H9 (cell line): Measurements from ENCODE around the gene EID2. TPM values are rescaled to one million over a fixed set of nuclear protein-coding genes. Genes with fewer than 3 reads are reported as not detected.

Experiments
- DNase-seq: peaks from one replicate; pipeline ENCODE4 v3.0.0-alpha.2; 2017
- H2AFZ ChIP-seq: one replicate; pipeline ENCODE4 v1.6.1; 2013; ENCODE audit warnings: mild to moderate bottlenecking, low read length, control low read depth, moderate library complexity
- H2AK5ac ChIP-seq: 2 replicates; pipeline ENCODE4 v1.6.1; 2013; ENCODE audit warnings: low read length, control low read depth, mixed read lengths; ENCODE audit not compliant: insufficient read length
- H2BK120ac ChIP-seq: one replicate; pipeline ENCODE4 v1.6.1; 2013; ENCODE audit warnings: low read depth, mild to moderate bottlenecking, low read length, control low read depth, inconsistent platforms; ENCODE audit not compliant: poor library complexity, severe bottlenecking
- H2BK12ac ChIP-seq: 2 replicates; pipeline ENCODE4 v1.6.1; 2013; ENCODE audit warnings: low read length, control low read depth, mixed read lengths, low read depth; ENCODE audit not compliant: insufficient read length
- H2BK15ac ChIP-seq: 2 replicates; pipeline ENCODE4 v1.6.1; 2013; ENCODE audit warnings: low read depth, low read length, control low read depth
- H2BK20ac ChIP-seq: one replicate; pipeline ENCODE4 v1.6.1; 2013; ENCODE audit warnings: low read depth, mild to moderate bottlenecking, low read length, control low read depth, inconsistent platforms; ENCODE audit not compliant: poor library complexity, severe bottlenecking
- H2BK5ac ChIP-seq: 2 replicates; pipeline ENCODE4 v1.6.1; 2013; ENCODE audit warnings: low read length, control low read depth, mixed read lengths; ENCODE audit not compliant: insufficient read length
- H3K14ac ChIP-seq: 2 replicates; pipeline ENCODE4 v1.6.1; 2013; ENCODE audit warnings: low read length, control low read depth; ENCODE audit not compliant: insufficient read depth
- H3K18ac ChIP-seq: 2 replicates; pipeline ENCODE4 v1.6.1; 2013; ENCODE audit warnings: low read depth, mild to moderate bottlenecking, mixed read lengths, low read length, control low read depth; ENCODE audit not compliant: insufficient read length
- H3K23ac ChIP-seq: 2 replicates; pipeline ENCODE4 v1.6.1; 2013; ENCODE audit warnings: low read length, control low read depth, mixed read lengths, low read depth; ENCODE audit not compliant: insufficient read length
- H3K23me2 ChIP-seq: 2 replicates; pipeline ENCODE4 v1.6.1; 2013; ENCODE audit warnings: low read depth, mild to moderate bottlenecking, mixed read lengths, low read length, control low read depth; ENCODE audit not compliant: insufficient read length, poor library complexity, severe bottlenecking
- H3K27ac ChIP-seq: 2 replicates; pipeline ENCODE4 v1.5.1; 2013; ENCODE audit warnings: low read length, control low read depth, mixed read lengths, low read depth; ENCODE audit not compliant: insufficient read length
- H3K27me3 ChIP-seq: 2 replicates; pipeline ENCODE4 v1.6.1; 2013; ENCODE audit warnings: low read length, control low read depth, inconsistent platforms; ENCODE audit not compliant: insufficient read depth
- H3K4ac ChIP-seq: 2 replicates; pipeline ENCODE4 v1.6.1; 2013; ENCODE audit warnings: low read depth, mild to moderate bottlenecking, control low read depth, inconsistent platforms, low read length, moderate library complexity
- H3K4me1 ChIP-seq: 2 replicates; pipeline ENCODE4 v1.6.1; 2013; ENCODE audit warnings: low read length, control low read depth, inconsistent platforms; ENCODE audit not compliant: insufficient read depth
- H3K4me2 ChIP-seq: 2 replicates; pipeline ENCODE4 v1.6.1; 2013; ENCODE audit warnings: low read length, control low read depth, mixed read lengths; ENCODE audit not compliant: insufficient read length, insufficient read depth
- H3K56ac ChIP-seq: 2 replicates; pipeline ENCODE4 v1.6.1; 2013; ENCODE audit warnings: low read depth, mild to moderate bottlenecking, mixed read lengths, low read length, control low read depth; ENCODE audit not compliant: insufficient read length
- H3K79me1 ChIP-seq: 2 replicates; pipeline ENCODE4 v1.6.1; 2013; ENCODE audit warnings: low read depth, mild to moderate bottlenecking, moderate library complexity, low read length, control low read depth, inconsistent platforms; ENCODE audit not compliant: insufficient read depth, poor library complexity, severe bottlenecking
- H3K79me2 ChIP-seq: 2 replicates; pipeline ENCODE4 v1.6.1; 2013; ENCODE audit warnings: low read length, control low read depth, inconsistent platforms; ENCODE audit not compliant: insufficient read depth
- H3K9ac ChIP-seq: 2 replicates; pipeline ENCODE4 v1.6.1; 2013; ENCODE audit warnings: low read length, control low read depth, mixed read lengths; ENCODE audit not compliant: insufficient read length; ENCODE audit errors: extremely low read depth
- H3K9me3 ChIP-seq: one replicate; pipeline ENCODE4 v1.6.1; 2013; ENCODE audit warnings: low read depth, low read length, inconsistent platforms; ENCODE audit not compliant: control insufficient read depth
- H3T11ph ChIP-seq: one replicate; pipeline ENCODE4 v1.6.1; 2013; ENCODE audit warnings: mild to moderate bottlenecking, low read length, control low read depth, inconsistent platforms
- H4K20me1 ChIP-seq: one replicate; pipeline ENCODE4 v1.6.1; 2013; ENCODE audit not compliant: control insufficient read depth, insufficient read length, insufficient read depth
- H4K5ac ChIP-seq: 2 replicates; pipeline ENCODE4 v1.6.1; 2013; ENCODE audit warnings: low read depth, mild to moderate bottlenecking, mixed read lengths, low read length, control low read depth; ENCODE audit not compliant: insufficient read length
- H4K8ac ChIP-seq: replicated peaks from 2 replicates; pipeline ENCODE4 v1.6.1; 2013; ENCODE audit warnings: low read length, control low read depth, mixed read lengths, low read depth; ENCODE audit not compliant: insufficient read length
- H4K91ac ChIP-seq: 2 replicates; pipeline ENCODE4 v1.6.1; 2013; ENCODE audit warnings: low read depth, mild to moderate bottlenecking, moderate library complexity, mixed read lengths, low read length, control low read depth; ENCODE audit not compliant: insufficient read length
- H3K27ac Mint-ChIP-seq, 3 experiments: 2 replicates in 2 of 3; 3 replicates in 1 of 3; pipeline ENCODE4 v1.8.0; 2020 to 2021; ENCODE audit warnings: mixed read lengths in 3 of 3, mild to moderate bottlenecking in 1 of 3, moderate library complexity in 1 of 3
- H3K27me3 Mint-ChIP-seq: 2 replicates; pipeline ENCODE4 v1.8.0; 2021; ENCODE audit warnings: low read depth, mild to moderate bottlenecking, moderate library complexity, mixed read lengths
- H3K36me3 Mint-ChIP-seq, 3 experiments: 2 replicates in 2 of 3; 3 replicates in 1 of 3; pipeline ENCODE4 v1.8.0; 2020 to 2021; ENCODE audit warnings: low read depth in 3 of 3, mixed read lengths in 3 of 3; ENCODE audit not compliant: insufficient read depth in 1 of 3
- H3K4me1 Mint-ChIP-seq, 2 experiments: 2 replicates each; pipeline ENCODE4 v1.8.0; 2020; ENCODE audit warnings: mixed read lengths in 2 of 2
- H3K4me3 Mint-ChIP-seq, 2 experiments: 2 replicates in 1 of 2; 3 replicates in 1 of 2; pipeline ENCODE4 v1.8.0; 2020 to 2021; ENCODE audit warnings: mild to moderate bottlenecking in 2 of 2, mixed read lengths in 2 of 2, moderate library complexity in 1 of 2
- H3K9me3 Mint-ChIP-seq, 2 experiments: 2 replicates in 1 of 2; 3 replicates in 1 of 2; pipeline ENCODE4 v1.8.0; 2020; ENCODE audit warnings: mild to moderate bottlenecking in 2 of 2, mixed read lengths in 2 of 2, moderate library complexity in 1 of 2
- WGBS: extraction: QIAGEN DNeasy Blood & Tissue Kit; methylation state at CpG from one replicate; pipeline ENCODE4 v1.1.7; 2013; ENCODE audit warnings: missing lambda C conversion rate, low lambda C conversion rate, mixed read lengths; ENCODE audit not compliant: insufficient read length; ENCODE audit errors: extremely low coverage; 5-methylcytosine and 5-hydroxymethylcytosine counted together
- long read RNA-seq: library from polyadenylated mRNA; unstranded; transcript quantifications from one replicate; pipeline ENCODE4 v2.0.0, GENCODE V29; 2020
- total RNA-seq: library from RNA; stranded (reverse); gene quantifications from 2 replicates; pipeline ENCODE4 v1.2.1, GENCODE V29; 2021
- TF ChIP-seq, protein P1 (sequence below): fragments of 200-600 bp; sonication (generic); conservative IDR thresholded peaks from 3 replicates; pipeline ENCODE4 v1.8.0; 2021; ENCODE audit warnings: antibody characterized with exemption, mild to moderate bottlenecking

Gene EID2, protein sequence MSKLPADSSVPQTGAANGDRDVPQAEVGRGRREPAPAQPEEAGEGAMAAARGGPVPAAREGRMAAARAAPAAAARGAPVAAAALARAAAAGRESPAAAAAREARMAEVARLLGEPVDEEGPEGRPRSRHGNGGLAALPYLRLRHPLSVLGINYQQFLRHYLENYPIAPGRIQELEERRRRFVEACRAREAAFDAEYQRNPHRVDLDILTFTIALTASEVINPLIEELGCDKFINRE
- 18.8 and 18.9 TPM in 2 replicates for total RNA-seq
- long read RNA-seq, partial matches to known transcripts = 0 of 3 reads
- long read RNA-seq, other reads (novel, unspliced or antisense) = 2 of 3 reads

DNA sequence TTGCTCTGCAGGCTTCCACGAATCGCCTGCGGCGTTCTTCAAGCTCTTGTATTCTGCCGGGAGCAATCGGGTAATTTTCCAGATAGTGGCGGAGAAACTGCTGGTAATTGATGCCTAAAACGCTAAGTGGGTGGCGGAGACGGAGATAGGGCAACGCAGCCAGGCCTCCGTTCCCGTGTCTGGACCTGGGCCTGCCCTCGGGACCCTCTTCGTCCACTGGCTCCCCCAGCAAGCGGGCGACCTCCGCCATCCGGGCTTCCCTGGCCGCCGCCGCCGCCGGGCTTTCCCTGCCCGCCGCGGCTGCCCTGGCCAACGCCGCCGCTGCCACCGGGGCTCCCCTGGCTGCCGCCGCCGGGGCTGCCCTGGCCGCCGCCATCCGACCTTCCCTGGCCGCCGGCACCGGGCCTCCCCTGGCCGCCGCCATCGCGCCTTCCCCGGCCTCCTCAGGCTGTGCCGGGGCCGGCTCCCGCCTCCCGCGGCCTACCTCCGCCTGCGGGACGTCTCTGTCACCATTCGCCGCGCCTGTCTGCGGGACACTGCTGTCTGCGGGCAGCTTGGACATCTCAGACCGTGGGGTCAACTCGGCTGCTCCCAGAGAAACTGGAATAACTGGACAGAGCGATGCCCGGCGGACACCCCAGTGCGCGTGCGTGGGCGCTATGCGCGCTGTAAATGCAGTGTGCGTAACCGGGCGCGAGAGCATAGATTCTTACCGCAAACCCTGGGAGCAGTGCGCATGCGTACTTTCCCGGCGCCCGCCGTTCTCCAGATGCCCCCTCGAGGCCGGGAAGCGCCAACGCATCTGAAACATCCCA is at the start of gene EID2:
Gene EID2 (minus strand): TSS at position 644 of the 815 bp plus-strand sequence. CDS start 82 bp downstream, at position 562.
- peak within 1 kb of the TSS; percentile 69 for H3K4me2 ChIP-seq
- no peak within 1 kb of the TSS for H3T11ph ChIP-seq
- H2BK15ac ChIP-seq = no peak within 1 kb of the TSS; the same call in 1 of the 2 replicates
- H3K18ac ChIP-seq = peak within 1 kb of the TSS; percentile 96
- Mint-ChIP-seq H3K36me3 (peaks cover 0 to 6% (median 0%) of the 10 kb centered on the region in 3 experiments; a peak in 4 of 7 replicates), H3K4me3 (peak within 1 kb of the TSS; percentile 93 to 96), H3K9me3 (no peaks in the 10 kb centered on the region; a peak in 1 of 5 replicates), H3K4me1 (peaks cover 25 to 32% of the 10 kb centered on the region in 2 experiments), H3K27ac (peak within 1 kb of the TSS; percentile 89 to 98 (median 97); a peak in 6 of 7 replicates), H3K27me3 (peaks cover 1% of the 10 kb centered on the region)
- no peaks in the 10 kb centered on the region for H3K9me3 ChIP-seq
- no peak within 1 kb of the TSS for H3K56ac ChIP-seq
- H4K91ac ChIP-seq = no peak within 1 kb of the TSS
- H4K20me1 ChIP-seq = no peaks in the 10 kb centered on the region
- no peak within 1 kb of the TSS for H3K27ac ChIP-seq
- H3K27me3 ChIP-seq = no peaks in the 10 kb centered on the region
- no peak within 1 kb of the TSS for H2BK20ac ChIP-seq
- peak within 1 kb of the TSS; percentile 82 for H3K9ac ChIP-seq
- peaks cover 1% of the 10 kb centered on the region; the same call in 1 of the 2 replicates for H3K79me2 ChIP-seq
- H2BK5ac ChIP-seq = no peak within 1 kb of the TSS
- H3K4me1 ChIP-seq = peaks cover 3% of the 10 kb centered on the region; the same call in 1 of the 2 replicates
- WGBS = no CpG with 5 or more reads among the region's 84 CpGs
- H4K8ac ChIP-seq = no peak within 1 kb of the TSS
- peak; percentile 93 for DNase-seq
- H3K79me1 ChIP-seq = no peaks in the 10 kb centered on the region
- H2BK12ac ChIP-seq = no peak within 1 kb of the TSS
- H4K5ac ChIP-seq = no peak within 1 kb of the TSS
- TF ChIP-seq, protein P1, sequence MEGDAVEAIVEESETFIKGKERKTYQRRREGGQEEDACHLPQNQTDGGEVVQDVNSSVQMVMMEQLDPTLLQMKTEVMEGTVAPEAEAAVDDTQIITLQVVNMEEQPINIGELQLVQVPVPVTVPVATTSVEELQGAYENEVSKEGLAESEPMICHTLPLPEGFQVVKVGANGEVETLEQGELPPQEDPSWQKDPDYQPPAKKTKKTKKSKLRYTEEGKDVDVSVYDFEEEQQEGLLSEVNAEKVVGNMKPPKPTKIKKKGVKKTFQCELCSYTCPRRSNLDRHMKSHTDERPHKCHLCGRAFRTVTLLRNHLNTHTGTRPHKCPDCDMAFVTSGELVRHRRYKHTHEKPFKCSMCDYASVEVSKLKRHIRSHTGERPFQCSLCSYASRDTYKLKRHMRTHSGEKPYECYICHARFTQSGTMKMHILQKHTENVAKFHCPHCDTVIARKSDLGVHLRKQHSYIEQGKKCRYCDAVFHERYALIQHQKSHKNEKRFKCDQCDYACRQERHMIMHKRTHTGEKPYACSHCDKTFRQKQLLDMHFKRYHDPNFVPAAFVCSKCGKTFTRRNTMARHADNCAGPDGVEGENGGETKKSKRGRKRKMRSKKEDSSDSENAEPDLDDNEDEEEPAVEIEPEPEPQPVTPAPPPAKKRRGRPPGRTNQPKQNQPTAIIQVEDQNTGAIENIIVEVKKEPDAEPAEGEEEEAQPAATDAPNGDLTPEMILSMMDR = peak; percentile 81
- no peak within 1 kb of the TSS for H3K4ac ChIP-seq
- no peaks in the 10 kb centered on the region for H3K23me2 ChIP-seq
- H3K14ac ChIP-seq = peak within 1 kb of the TSS; percentile 91
- H2BK120ac ChIP-seq = no peak within 1 kb of the TSS
- no peak within 1 kb of the TSS for H2AK5ac ChIP-seq
- H3K23ac ChIP-seq = no peak within 1 kb of the TSS
- no peak within 1 kb of the TSS for H2AFZ ChIP-seq
